Measurements from ENCODE around the gene MFSD2A.
A peak's percentile ranks its signal among the peaks of the same experiment; 100 is the strongest.
"Not testable (repeated sequence)": the region's sequence is repeated elsewhere in the genome, so short reads cannot be mapped to it uniquely, and the experiment has no call there.

The MFSD2A gene

DNA sequence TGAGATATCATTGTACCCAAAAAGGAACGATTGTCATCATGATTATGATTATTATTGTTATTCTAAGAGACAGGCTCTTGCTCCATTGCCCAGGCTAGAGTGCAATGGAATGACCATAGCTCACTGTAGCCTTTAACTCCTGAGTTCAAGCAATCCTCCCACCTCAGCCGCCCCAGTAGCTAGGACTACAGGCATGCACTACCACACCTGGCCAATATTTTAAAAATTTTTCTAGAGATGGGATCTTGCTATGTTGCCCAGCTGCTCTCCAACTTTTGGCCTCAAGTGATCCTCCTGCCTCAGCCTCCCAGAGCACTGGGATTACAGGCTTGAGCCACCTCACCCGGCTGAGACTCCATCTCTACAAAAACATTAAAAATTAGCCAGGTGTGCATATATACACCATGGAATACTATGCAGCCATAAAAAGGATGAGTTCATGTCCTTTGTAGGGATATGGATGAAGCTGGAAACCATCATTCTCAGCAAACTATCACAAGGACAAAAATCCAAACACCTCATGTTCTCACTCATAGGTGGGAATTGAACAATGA lies 52.6 kb downstream of the MFSD2A start:
- not testable (repeated sequence) for DNase-seq

DNA sequence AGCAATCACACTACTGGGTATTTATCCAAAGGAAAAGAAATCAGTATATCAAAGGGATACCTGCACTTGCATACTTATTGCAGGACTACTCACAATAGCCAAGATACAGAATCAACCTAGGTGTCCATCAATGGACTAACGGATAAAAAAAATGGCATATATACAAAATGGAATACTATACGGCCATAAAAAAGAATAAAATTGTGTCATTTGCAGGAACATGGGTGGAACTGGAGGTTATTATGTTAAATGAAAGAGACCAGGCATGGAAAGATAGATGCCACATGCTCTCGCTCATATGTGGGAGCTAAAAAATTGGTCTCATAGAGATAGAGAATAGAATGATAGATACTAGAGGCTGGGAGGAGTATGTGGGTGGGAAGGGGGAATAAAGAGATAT lies 56.3 kb downstream of the MFSD2A start:
- no peak for DNase-seq

DNA sequence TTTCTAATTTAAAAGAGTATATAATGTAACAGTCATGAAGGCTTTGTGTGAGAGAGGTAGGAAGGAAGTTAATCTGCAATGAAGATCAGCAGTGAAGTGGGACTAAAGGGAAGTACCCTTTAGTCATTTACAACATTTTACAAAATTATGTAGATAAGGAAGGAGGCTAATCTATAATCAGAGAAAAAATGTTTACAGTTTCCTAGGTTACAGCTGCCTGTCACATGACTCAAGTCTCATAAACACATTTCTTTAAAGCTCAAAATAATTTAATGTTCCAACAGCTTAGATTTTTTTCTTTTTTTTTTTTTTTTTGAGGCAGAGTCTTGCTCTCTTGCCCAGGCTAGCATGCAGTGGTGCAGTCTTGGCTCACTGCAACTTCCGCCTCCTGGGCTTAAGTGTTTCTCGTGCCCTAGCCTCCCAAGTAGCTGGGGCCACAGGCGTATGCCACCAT lies 59.3 kb downstream of the MFSD2A start:
- peak in 1 of 2 experiments; percentile 46 for DNase-seq

DNA sequence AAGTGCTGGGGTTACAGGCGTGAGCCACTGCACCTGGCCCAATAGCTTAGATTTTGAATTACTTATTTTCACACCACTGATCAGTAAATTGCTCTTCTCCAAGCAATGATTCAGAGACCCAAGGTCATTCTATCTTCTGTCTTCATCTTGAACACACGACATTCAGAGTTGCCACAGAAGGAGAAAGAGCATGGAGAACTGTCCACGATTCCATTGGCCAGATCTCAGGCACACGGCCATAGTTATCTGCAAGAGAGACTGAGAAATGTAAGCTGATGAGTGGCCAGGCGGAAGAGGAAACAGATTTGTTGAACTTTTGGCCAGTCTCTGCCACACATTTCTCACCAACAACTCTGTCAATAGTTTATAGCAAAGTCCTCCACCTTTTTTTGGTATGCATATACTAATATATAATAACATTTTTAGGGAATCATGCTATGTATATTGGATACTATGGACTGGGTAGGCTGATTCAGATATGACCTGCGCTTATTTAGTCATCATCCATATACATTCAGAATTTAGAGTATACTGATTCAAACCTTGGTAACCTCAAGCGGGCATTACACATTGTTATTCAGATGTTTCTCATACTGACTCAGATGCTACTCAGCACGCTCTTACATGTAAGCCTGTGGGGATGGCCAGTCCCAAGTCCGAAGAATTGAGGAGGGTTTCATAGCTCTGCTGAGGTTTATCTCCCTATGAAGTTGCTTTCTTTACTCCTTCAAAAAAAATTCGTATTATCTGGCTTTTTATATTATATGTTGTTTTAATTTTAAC lies 60.1 kb downstream of the MFSD2A start:
- DNase-seq, result no peak

DNA sequence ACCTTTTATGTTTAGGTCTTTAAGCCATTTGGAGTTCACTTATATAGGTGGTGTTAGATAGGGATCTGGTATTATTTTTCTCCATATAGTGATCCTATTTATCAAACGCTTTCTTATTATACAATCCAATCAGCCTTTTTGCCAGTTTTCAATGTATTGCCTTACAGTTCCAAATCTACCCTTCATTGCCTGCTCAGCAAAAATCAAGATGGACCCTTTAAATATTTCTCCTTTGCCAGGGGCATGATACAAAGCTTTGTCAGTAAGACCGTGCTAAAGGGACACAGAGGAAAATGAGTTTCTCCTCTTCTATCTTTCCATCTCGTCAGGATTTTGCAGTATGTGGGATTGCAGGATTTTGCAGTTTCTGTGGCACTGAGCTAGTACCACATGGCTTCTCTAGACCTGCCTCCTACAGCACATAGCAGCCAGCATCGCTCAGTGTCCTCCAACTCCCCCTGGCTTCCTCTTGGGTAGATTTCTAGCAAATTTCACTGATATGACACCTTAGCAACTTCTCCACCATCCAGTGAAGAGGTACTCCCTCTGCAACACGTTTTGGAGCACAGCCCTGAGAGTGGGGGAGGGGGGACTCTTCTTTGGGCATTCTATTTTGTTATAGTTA lies 63.1 kb downstream of the MFSD2A start:
- DNase-seq, result no peak
